Lung (tissue), 12 donors: Measurements from ENCODE around the gene GABBR2. TPM values are rescaled to one million over a fixed set of nuclear protein-coding genes. Genes with fewer than 3 reads are reported as not detected.
"Not testable (repeated sequence)": the region's sequence is repeated elsewhere in the genome, so short reads cannot be mapped to it uniquely, and the experiment has no call there.

Experiments used
- ATAC-seq: fragments of 200-7000 bp; cut with Tn5 transposase; one replicate; pipeline ENCODE4 v1.9.1; 2020; ENCODE audit warnings: moderate number of reproducible peaks; ENCODE audit not compliant: insufficient read depth, low FRiP score
- DNase-seq, 3 donors: peaks; one replicate each; pipeline ENCODE4 v3.0.0-alpha.2; 2013 to 2017
- H3K27ac ChIP-seq, 2 donors: one replicate each; pipeline ENCODE4 v1.5.1; 2013; ENCODE audit warnings: mild to moderate bottlenecking in 2 of 2, moderate library complexity in 2 of 2, control low read depth in 1 of 2, inconsistent platforms in 1 of 2, low read depth in 1 of 2, low read length in 1 of 2
- H3K27me3 ChIP-seq, 3 donors: one replicate each; pipeline ENCODE4 v1.5.1; 2013; ENCODE audit warnings: low read length in 2 of 3; ENCODE audit not compliant: control insufficient read depth in 3 of 3, insufficient read depth in 3 of 3
- H3K36me3 ChIP-seq, 4 donors: one replicate each; pipeline ENCODE4 v1.5.1; 2013; ENCODE audit warnings: low read length in 4 of 4, mild to moderate bottlenecking in 1 of 4, moderate library complexity in 1 of 4; ENCODE audit not compliant: control insufficient read depth in 4 of 4, insufficient read depth in 4 of 4
- H3K4me1 ChIP-seq, 5 donors: one replicate each; pipeline ENCODE4 v1.5.1; 2013; ENCODE audit warnings: low read length in 5 of 5, mild to moderate bottlenecking in 2 of 5, moderate library complexity in 1 of 5; ENCODE audit not compliant: control insufficient read depth in 5 of 5, insufficient read depth in 5 of 5
- H3K4me3 ChIP-seq: one replicate; pipeline ENCODE4 v1.5.1; 2013; ENCODE audit warnings: mild to moderate bottlenecking, control low read depth, moderate library complexity
- H3K9ac ChIP-seq, 2 donors: one replicate each; pipeline ENCODE4 v1.5.1; 2013; ENCODE audit warnings: low read length in 2 of 2, control low read depth in 1 of 2; ENCODE audit not compliant: insufficient read depth in 1 of 2
- H3K9me3 ChIP-seq, 4 donors: one replicate each; pipeline ENCODE4 v1.5.1; 2013; ENCODE audit warnings: low read length in 3 of 4, mild to moderate bottlenecking in 1 of 4, moderate library complexity in 1 of 4; ENCODE audit not compliant: control insufficient read depth in 4 of 4, insufficient read depth in 3 of 4
- CTCF ChIP-seq: IDR thresholded peaks from 2 replicates; pipeline ENCODE4 v1.5.1; 2012; ENCODE audit warnings: mild to moderate bottlenecking; ENCODE audit errors: control extremely low read depth, extremely low read depth
- WGBS, 2 donors: extraction: QIAGEN DNeasy Blood & Tissue Kit; methylation state at CpG; one replicate each; pipeline ENCODE4 v1.1.7; 2013; 5-methylcytosine and 5-hydroxymethylcytosine counted together
- polyA plus RNA-seq, 2 donors: library from polyadenylated mRNA; stranded (reverse); fragments of 200-250 nt; gene quantifications; one replicate each; pipeline ENCODE4 v1.2.1, GENCODE V29; 2013
- total RNA-seq, 2 donors: library from RNA; depleted of rRNA in 1 of 2; stranded (reverse); fragments of >200 nt in 1 of 2; gene quantifications; one replicate each; pipeline ENCODE4 v1.2.1, GENCODE V29; 2014 to 2021
- donor health status: control.
- donor health status: control.
- donor health status: Bipolar disorder and iron deficiency.
- donor health status: healthy.
- donor health status: DM: yes; HTN: yes; CAD: no.

GABBR2 gene
- total and polyA plus RNA-seq, 4 donors, result 0.40 to 1.8 (median 0.64) TPM

- Histone ChIP-seq H3K9me3 (no peaks in the 10 kb centered on the region), H3K27ac (peak overlapping the region; percentile 35 to 78), H3K4me3 (no peak overlapping the region), H3K9ac (no peak overlapping the region), H3K27me3 (no peaks in the 10 kb centered on the region), H3K4me1 (peaks cover 0 to 4% (median 0%) of the 10 kb centered on the region in 5 donors), H3K36me3 (no peaks in the 10 kb centered on the region)
- DNase-seq (peak in 2 of 3 donors; percentile 2 to 21), ATAC-seq (peak; percentile 50)
- 75 to 86% methylated on average over 6 of the region's 6 CpGs for WGBS, 2 donors
- no peak for TF ChIP-seq CTCF
These were observed 206.3 kb downstream of the GABBR2 start for GRCh38 chr9:98502311-98502975.

GRCh38 chr9:98501819-98502218, 206.9 kb downstream of the GABBR2 start:
- Histone ChIP-seq H3K9me3 (no peaks in the 10 kb centered on the region), H3K9ac (no peak overlapping the region), H3K36me3 (no peaks in the 10 kb centered on the region), H3K27ac (peak overlapping the region in 1 of 2 donors; percentile 13), H3K4me1 (peaks cover 0 to 4% (median 0%) of the 10 kb centered on the region in 5 donors), H3K4me3 (no peak overlapping the region), H3K27me3 (no peaks in the 10 kb centered on the region)
- 87% methylated on average over 8 of the region's 8 CpGs for WGBS, 2 donors
- ATAC-seq (no peak), DNase-seq (no peak)
- TF ChIP-seq CTCF, result no peak

- not testable (repeated sequence) for H3K4me3 ChIP-seq, H3K27ac ChIP-seq, H3K9me3 ChIP-seq, DNase-seq, H3K4me1 ChIP-seq, ATAC-seq, H3K27me3 ChIP-seq, H3K9ac ChIP-seq, H3K36me3 ChIP-seq
- WGBS, 2 donors, result 78 to 81% methylated on average over 8 of the region's 8 CpGs
These were observed 207.5 kb downstream of the GABBR2 start for GRCh38 chr9:98501259-98501658.

GRCh38 chr9:98500337-98500919, 208.3 kb downstream of the GABBR2 start:
- 81 to 84% methylated on average over 7 of the region's 7 CpGs for WGBS, 2 donors
- no peak overlapping the region for H3K9ac ChIP-seq
- peaks cover 0 to 4% (median 0%) of the 10 kb centered on the region in 5 donors for H3K4me1 ChIP-seq
- H3K27ac ChIP-seq, result no peak overlapping the region
- no peak overlapping the region for H3K4me3 ChIP-seq
- no peak for DNase-seq
- no peak for TF ChIP-seq CTCF
- no peaks in the 10 kb centered on the region for H3K9me3 ChIP-seq
- H3K27me3 ChIP-seq, result no peaks in the 10 kb centered on the region
- no peaks in the 10 kb centered on the region for H3K36me3 ChIP-seq
- ATAC-seq, result no peak
